ENCODE data around the gene SYMPK. TPM values are rescaled to one million over a fixed set of nuclear protein-coding genes. Genes with fewer than 3 reads are reported as not detected.

The SYMPK gene
- total RNA-seq, 2 donors from 2014 or later: 55.7 to 101 TPM

GRCh38 chr19:45889210-45889885 is 26.4 kb upstream of the SYMPK start:
- TF ChIP-seq CTCF (IDR thresholded peaks at IDR 0.05): no peak
- intact Hi-C loops (cut with DNase I): loop anchor here (10.0 kb wide), 1 partner anchor 75 kb away; the partner anchor contains the start of gene RSPH6A
- Histone ChIP-seq H3K4me1 (peaks cover 14% of the 10 kb centered on the region), H3K27me3 (no peaks in the 10 kb centered on the region), H3K9ac (ENCODE audit: low read depth in 2 of 2, low read length in 2 of 2) (no peak overlapping the region), H3K9me3 (no peaks in the 10 kb centered on the region), H3K4me3 (no peak overlapping the region), H3K36me3 (no peaks in the 10 kb centered on the region), H3K27ac (no peak overlapping the region)
- no peak for DNase-seq

GRCh38 chr19:45887200-45887710 is 24.3 kb upstream of the SYMPK start:
- H3K27ac ChIP-seq: peak overlapping the region; percentile 89
- peak overlapping the region; percentile 76 to 89 for H3K9ac ChIP-seq (ENCODE audit: low read depth in 2 of 2, low read length in 2 of 2)
- no peaks in the 10 kb centered on the region for H3K9me3 ChIP-seq
- no peaks in the 10 kb centered on the region for H3K36me3 ChIP-seq
- H3K27me3 ChIP-seq: no peaks in the 10 kb centered on the region
- DNase-seq: no peak
- no peak for TF ChIP-seq CTCF (IDR thresholded peaks at IDR 0.05)
- peaks cover 21% of the 10 kb centered on the region for H3K4me1 ChIP-seq
- intact Hi-C loops (cut with DNase I): loop anchor here (10.0 kb wide), 1 partner anchor 72 kb away; the partner anchor contains the start of gene RSPH6A
- H3K4me3 ChIP-seq: peak overlapping the region; percentile 89

GRCh38 chr19:45886427-45887199 is 23.7 kb upstream of the SYMPK start:
- peak overlapping the region; percentile 89 for H3K4me3 ChIP-seq
- H3K27ac ChIP-seq: peak overlapping the region; percentile 89
- H3K9me3 ChIP-seq: no peaks in the 10 kb centered on the region
- H3K36me3 ChIP-seq: no peaks in the 10 kb centered on the region
- peak; percentile 95 for DNase-seq
- intact Hi-C loops (cut with DNase I): loop anchor here (10.0 kb wide), 1 partner anchor 72 kb away; the partner anchor contains the start of gene RSPH6A
- peaks cover 21% of the 10 kb centered on the region for H3K4me1 ChIP-seq
- H3K9ac ChIP-seq (ENCODE audit: low read depth in 2 of 2, low read length in 2 of 2): peak overlapping the region; percentile 76 to 89
- TF ChIP-seq CTCF (IDR thresholded peaks at IDR 0.05): no peak
- H3K27me3 ChIP-seq: no peaks in the 10 kb centered on the region

DNA sequence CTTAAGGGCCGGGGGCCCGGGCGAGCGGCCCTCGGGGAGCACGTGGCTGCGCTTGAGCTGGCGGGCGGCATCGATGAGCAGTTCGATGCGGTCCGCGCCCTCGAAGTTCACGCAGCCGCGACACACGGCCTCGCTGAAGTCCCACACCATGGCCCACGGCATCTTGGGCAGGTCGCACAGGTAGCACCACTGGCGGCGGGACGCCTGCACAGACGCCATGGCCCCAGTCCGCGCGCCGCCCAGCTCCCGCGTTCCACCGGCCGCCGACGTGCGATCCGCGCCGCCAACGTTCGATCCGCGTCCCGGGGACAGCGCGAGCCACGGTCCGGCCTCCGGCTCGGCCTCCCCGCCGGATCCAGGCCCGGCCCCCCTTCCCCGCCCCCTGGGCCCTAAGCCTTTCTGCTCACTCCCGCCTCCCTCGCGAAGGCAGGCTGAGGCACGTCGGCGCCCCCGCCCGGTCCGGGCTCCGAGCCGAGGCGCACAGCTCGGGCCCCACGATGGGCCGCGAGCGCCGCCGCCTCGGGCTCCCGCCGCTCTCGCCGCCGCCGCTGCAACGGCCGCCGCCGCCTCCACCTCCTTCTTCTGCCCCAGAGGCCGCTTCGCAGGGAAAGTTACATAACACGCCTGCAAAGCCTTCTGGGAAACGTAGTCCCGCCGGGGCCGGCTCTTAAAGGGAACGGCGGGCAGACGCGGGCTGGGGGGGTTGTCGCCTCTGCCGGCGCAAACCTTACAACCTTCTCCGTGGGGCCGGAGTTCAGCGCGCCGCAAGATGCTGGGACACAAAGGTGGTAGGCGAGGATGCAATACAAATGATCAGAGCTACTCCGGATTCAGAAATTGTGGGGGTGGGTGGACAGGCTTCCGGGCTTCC is 22.8 kb upstream of the SYMPK start, which contains the start of gene IRF2BP1:
Gene IRF2BP1, minus strand, starts transcription at position 586 of the 871 bp plus-strand sequence. Its CDS starts 367 bp downstream, at position 219.
- peak within 1 kb of the TSS; percentile 84 to 89 for H3K9ac ChIP-seq (ENCODE audit: low read depth in 2 of 2, low read length in 2 of 2)
- no peak for TF ChIP-seq CTCF (IDR thresholded peaks at IDR 0.05)
- H3K36me3 ChIP-seq: no peaks in the 10 kb centered on the region
- peak; percentile 94 for DNase-seq
- H3K9me3 ChIP-seq: no peaks in the 10 kb centered on the region
- no peaks in the 10 kb centered on the region for H3K27me3 ChIP-seq
- intact Hi-C loops (cut with DNase I): loop anchor here (10.0 kb wide), 1 partner anchor 71 kb away; the partner anchor contains the start of gene RSPH6A
- peak within 1 kb of the TSS; percentile 89 for H3K27ac ChIP-seq
- H3K4me3 ChIP-seq: peak within 1 kb of the TSS; percentile 89
- peaks cover 21% of the 10 kb centered on the region for H3K4me1 ChIP-seq
